ENCODE data around the gene MEOX2. TPM values are rescaled to one million over a fixed set of nuclear protein-coding genes. Genes with fewer than 3 reads are reported as not detected.

Gene MEOX2
- total RNA-seq: not detected

GRCh38 chr7:15686295-15686956 is at the start of gene MEOX2:
TSS of gene MEOX2 (minus strand) at chr7:15686683. CDS start at chr7:15686402, 281 bp downstream.
- Mint-ChIP-seq H3K9me3 (no peaks in the 10 kb centered on the region), H3K4me1 (no peaks in the 10 kb centered on the region), H3K27me3 (peaks cover 32% of the 10 kb centered on the region), H3K36me3 (ENCODE audit: low read depth) (no peaks in the 10 kb centered on the region), H3K27ac (no peak within 1 kb of the TSS), H3K4me3 (no peak within 1 kb of the TSS)
- ATAC-seq (replicated peaks): no peak

GRCh38 chr7:15729746-15730145 is 43.3 kb upstream of the MEOX2 start:
- H3K27ac Mint-ChIP-seq: no peak overlapping the region
- H3K4me3 Mint-ChIP-seq: no peak overlapping the region
- ATAC-seq (replicated peaks): no peak
- H3K9me3 Mint-ChIP-seq: peaks cover 4% of the 10 kb centered on the region
- H3K4me1 Mint-ChIP-seq: no peaks in the 10 kb centered on the region
- H3K27me3 Mint-ChIP-seq: no peaks in the 10 kb centered on the region
- H3K36me3 Mint-ChIP-seq (ENCODE audit: low read depth): no peaks in the 10 kb centered on the region

GRCh38 chr7:15725051-15725450 is 38.6 kb upstream of the MEOX2 start:
- no peak for ATAC-seq (replicated peaks)
- no peak overlapping the region for H3K4me3 Mint-ChIP-seq
- no peak overlapping the region for H3K27ac Mint-ChIP-seq
- no peaks in the 10 kb centered on the region for H3K4me1 Mint-ChIP-seq
- H3K9me3 Mint-ChIP-seq: peaks cover 4% of the 10 kb centered on the region
- no peaks in the 10 kb centered on the region for H3K27me3 Mint-ChIP-seq
- H3K36me3 Mint-ChIP-seq (ENCODE audit: low read depth): no peaks in the 10 kb centered on the region

GRCh38 chr7:15723841-15724240 is 37.4 kb upstream of the MEOX2 start:
- ATAC-seq (replicated peaks): no peak
- no peak overlapping the region for H3K4me3 Mint-ChIP-seq
- H3K4me1 Mint-ChIP-seq: no peaks in the 10 kb centered on the region
- no peaks in the 10 kb centered on the region for H3K27me3 Mint-ChIP-seq
- no peaks in the 10 kb centered on the region for H3K36me3 Mint-ChIP-seq (ENCODE audit: low read depth)
- H3K9me3 Mint-ChIP-seq: peaks cover 4% of the 10 kb centered on the region
- no peak overlapping the region for H3K27ac Mint-ChIP-seq

- Mint-ChIP-seq H3K27ac (no peak overlapping the region), H3K36me3 (ENCODE audit: low read depth) (no peaks in the 10 kb centered on the region), H3K4me3 (no peak overlapping the region), H3K4me1 (no peaks in the 10 kb centered on the region), H3K9me3 (peaks cover 4% of the 10 kb centered on the region), H3K27me3 (no peaks in the 10 kb centered on the region)
- ATAC-seq (replicated peaks): no peak
Observed at GRCh38 chr7:15720849-15721471, 34.5 kb upstream of the MEOX2 start.

- H3K27me3 Mint-ChIP-seq: no peaks in the 10 kb centered on the region
- H3K4me1 Mint-ChIP-seq: no peaks in the 10 kb centered on the region
- ATAC-seq (replicated peaks): no peak
- peaks cover 4% of the 10 kb centered on the region for H3K9me3 Mint-ChIP-seq
- no peak overlapping the region for H3K27ac Mint-ChIP-seq
- no peak overlapping the region for H3K4me3 Mint-ChIP-seq
- H3K36me3 Mint-ChIP-seq (ENCODE audit: low read depth): no peaks in the 10 kb centered on the region
Observed at GRCh38 chr7:15719311-15719710, 32.8 kb upstream of the MEOX2 start.

- H3K9me3 Mint-ChIP-seq: no peaks in the 10 kb centered on the region
- H3K36me3 Mint-ChIP-seq (ENCODE audit: low read depth): no peaks in the 10 kb centered on the region
- H3K27me3 Mint-ChIP-seq: no peaks in the 10 kb centered on the region
- H3K4me3 Mint-ChIP-seq: no peak overlapping the region
- H3K4me1 Mint-ChIP-seq: no peaks in the 10 kb centered on the region
- no peak overlapping the region for H3K27ac Mint-ChIP-seq
- ATAC-seq (replicated peaks): no peak
Observed at GRCh38 chr7:15715435-15715834, 29.0 kb upstream of the MEOX2 start.

- no peak overlapping the region for H3K4me3 Mint-ChIP-seq
- no peaks in the 10 kb centered on the region for H3K9me3 Mint-ChIP-seq
- H3K4me1 Mint-ChIP-seq: peaks cover 5% of the 10 kb centered on the region
- no peaks in the 10 kb centered on the region for H3K36me3 Mint-ChIP-seq (ENCODE audit: low read depth)
- no peak overlapping the region for H3K27ac Mint-ChIP-seq
- peak; percentile 14 for ATAC-seq (replicated peaks)
- no peaks in the 10 kb centered on the region for H3K27me3 Mint-ChIP-seq
Observed at GRCh38 chr7:15709978-15710377, 23.5 kb upstream of the MEOX2 start.

- Mint-ChIP-seq H3K4me1 (peaks cover 5% of the 10 kb centered on the region), H3K36me3 (ENCODE audit: low read depth) (no peaks in the 10 kb centered on the region), H3K27ac (no peak overlapping the region), H3K4me3 (no peak overlapping the region), H3K9me3 (no peaks in the 10 kb centered on the region), H3K27me3 (no peaks in the 10 kb centered on the region)
- ATAC-seq (replicated peaks): no peak
Observed at GRCh38 chr7:15707570-15707969, 21.1 kb upstream of the MEOX2 start.

- no peak overlapping the region for H3K27ac Mint-ChIP-seq
- no peak for ATAC-seq (replicated peaks)
- H3K36me3 Mint-ChIP-seq (ENCODE audit: low read depth): no peaks in the 10 kb centered on the region
- no peaks in the 10 kb centered on the region for H3K27me3 Mint-ChIP-seq
- H3K9me3 Mint-ChIP-seq: peaks cover 3% of the 10 kb centered on the region
- no peaks in the 10 kb centered on the region for H3K4me1 Mint-ChIP-seq
- no peak overlapping the region for H3K4me3 Mint-ChIP-seq
Observed at GRCh38 chr7:15703732-15704131, 17.2 kb upstream of the MEOX2 start.

- Mint-ChIP-seq H3K27me3 (peaks cover 9% of the 10 kb centered on the region), H3K4me1 (no peaks in the 10 kb centered on the region), H3K9me3 (no peaks in the 10 kb centered on the region), H3K27ac (no peak overlapping the region), H3K4me3 (no peak overlapping the region), H3K36me3 (ENCODE audit: low read depth) (no peaks in the 10 kb centered on the region)
- ATAC-seq (replicated peaks): no peak
Observed at GRCh38 chr7:15692501-15693020, 6.1 kb upstream of the MEOX2 start.

GRCh38 chr7:15688911-15689310 is 2.4 kb upstream of the MEOX2 start:
- H3K27me3 Mint-ChIP-seq: peaks cover 32% of the 10 kb centered on the region
- no peak for ATAC-seq (replicated peaks)
- no peaks in the 10 kb centered on the region for H3K4me1 Mint-ChIP-seq
- no peaks in the 10 kb centered on the region for H3K36me3 Mint-ChIP-seq (ENCODE audit: low read depth)
- H3K9me3 Mint-ChIP-seq: no peaks in the 10 kb centered on the region
- no peak overlapping the region for H3K27ac Mint-ChIP-seq
- H3K4me3 Mint-ChIP-seq: no peak overlapping the region

- Mint-ChIP-seq H3K36me3 (ENCODE audit: low read depth) (no peaks in the 10 kb centered on the region), H3K9me3 (no peaks in the 10 kb centered on the region), H3K4me1 (no peaks in the 10 kb centered on the region), H3K27ac (no peak overlapping the region), H3K27me3 (peaks cover 32% of the 10 kb centered on the region), H3K4me3 (no peak overlapping the region)
- no peak for ATAC-seq (replicated peaks)
Observed at GRCh38 chr7:15688279-15688626, 1.8 kb upstream of the MEOX2 start.

- no peak overlapping the region for H3K4me3 Mint-ChIP-seq
Observed at GRCh38 chr7:15687546-15688278, 1.2 kb upstream of the MEOX2 start.

More at GRCh38 chr7:15687546-15688278, 1.2 kb upstream of the MEOX2 start:
- Mint-ChIP-seq H3K27ac (no peak overlapping the region), H3K4me1 (no peaks in the 10 kb centered on the region), H3K9me3 (no peaks in the 10 kb centered on the region), H3K27me3 (peaks cover 32% of the 10 kb centered on the region), H3K36me3 (ENCODE audit: low read depth) (no peaks in the 10 kb centered on the region)
- ATAC-seq (replicated peaks): no peak
